Stimulated activated CD8-positive, alpha-beta memory T cell treated with anti-CD3 and anti-CD28 coated beads, Interleukin-7, amount 100 ng/mL, for 1 hour (primary cell): ENCODE data around the gene CCDC86.

Experiments used
- DNase-seq, 2 donors: peaks; one replicate each; pipeline ENCODE4 v3.0.0-alpha.2; 2020; ENCODE audit warnings: low read depth in 2 of 2

The CCDC86 gene

GRCh38 chr11:60868682-60869450, 27.0 kb downstream of the CCDC86 start:
- no peak for DNase-seq

DNA sequence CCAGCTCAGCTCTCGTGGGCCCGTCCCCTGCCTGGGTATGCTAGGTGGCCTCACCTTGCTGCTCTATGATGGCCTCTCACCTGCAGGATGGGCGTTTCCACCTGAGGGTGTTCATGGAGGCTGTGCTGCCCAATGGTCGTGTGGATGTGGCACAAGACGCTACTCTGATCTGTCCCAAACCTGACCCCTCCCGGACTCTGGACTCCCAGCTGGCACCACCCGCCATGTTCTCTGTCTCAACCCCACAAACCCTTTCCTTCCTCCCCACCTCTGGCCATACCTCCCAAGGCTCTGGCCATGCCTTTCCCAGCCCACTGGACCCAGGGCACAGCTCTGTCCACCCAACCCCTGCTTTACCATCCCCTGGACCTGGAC, 27.5 kb downstream of the CCDC86 start:
- DNase-seq: no peak

DNA sequence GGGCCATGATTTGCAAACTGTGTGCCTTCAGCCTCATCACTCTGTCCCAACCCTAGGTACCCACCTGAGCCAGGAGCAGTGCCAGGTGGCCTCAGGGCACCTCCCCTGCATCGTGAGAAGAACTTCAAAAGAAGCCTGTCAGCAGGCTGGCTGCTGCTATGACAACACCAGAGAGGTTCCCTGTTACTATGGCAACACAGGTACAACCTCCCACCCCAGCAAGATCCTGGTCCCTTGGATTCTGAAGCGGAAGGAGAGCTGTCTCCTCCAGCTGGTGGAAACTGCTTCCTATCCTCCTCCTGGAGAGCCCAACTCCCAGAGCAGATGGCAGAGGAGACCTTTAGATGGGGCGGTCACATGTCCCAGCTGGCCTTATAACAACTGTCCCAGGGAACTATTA, 28.4 kb downstream of the CCDC86 start:
- DNase-seq: no peak

DNA sequence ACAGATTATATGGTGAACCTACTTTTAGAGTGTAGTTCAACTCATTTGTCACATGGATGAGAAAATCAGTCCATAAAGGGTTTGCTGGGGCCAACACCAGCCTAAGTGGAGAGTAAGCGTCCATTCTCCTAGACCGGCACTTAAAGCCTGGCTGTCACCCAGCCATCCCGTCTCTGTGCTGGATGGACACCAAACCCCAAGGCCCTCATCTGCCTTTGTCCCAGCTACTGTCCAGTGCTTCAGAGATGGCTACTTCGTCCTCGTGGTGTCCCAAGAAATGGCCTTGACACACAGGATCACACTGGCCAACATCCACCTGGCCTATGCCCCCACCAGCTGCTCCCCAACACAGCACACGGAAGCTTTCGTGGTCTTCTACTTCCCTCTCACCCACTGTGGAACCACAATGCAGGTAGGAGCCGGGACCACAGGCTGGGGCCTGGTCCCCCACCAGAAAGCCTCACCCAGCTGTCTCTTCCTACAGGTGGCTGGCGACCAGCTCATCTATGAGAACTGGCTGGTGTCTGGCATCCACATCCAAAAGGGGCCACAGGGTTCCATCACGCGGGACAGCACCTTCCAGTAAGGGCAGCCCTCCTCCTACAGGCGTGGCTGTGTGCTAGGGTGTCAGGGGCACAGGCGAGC, 28.9 kb downstream of the CCDC86 start:
- no peak for DNase-seq

DNA sequence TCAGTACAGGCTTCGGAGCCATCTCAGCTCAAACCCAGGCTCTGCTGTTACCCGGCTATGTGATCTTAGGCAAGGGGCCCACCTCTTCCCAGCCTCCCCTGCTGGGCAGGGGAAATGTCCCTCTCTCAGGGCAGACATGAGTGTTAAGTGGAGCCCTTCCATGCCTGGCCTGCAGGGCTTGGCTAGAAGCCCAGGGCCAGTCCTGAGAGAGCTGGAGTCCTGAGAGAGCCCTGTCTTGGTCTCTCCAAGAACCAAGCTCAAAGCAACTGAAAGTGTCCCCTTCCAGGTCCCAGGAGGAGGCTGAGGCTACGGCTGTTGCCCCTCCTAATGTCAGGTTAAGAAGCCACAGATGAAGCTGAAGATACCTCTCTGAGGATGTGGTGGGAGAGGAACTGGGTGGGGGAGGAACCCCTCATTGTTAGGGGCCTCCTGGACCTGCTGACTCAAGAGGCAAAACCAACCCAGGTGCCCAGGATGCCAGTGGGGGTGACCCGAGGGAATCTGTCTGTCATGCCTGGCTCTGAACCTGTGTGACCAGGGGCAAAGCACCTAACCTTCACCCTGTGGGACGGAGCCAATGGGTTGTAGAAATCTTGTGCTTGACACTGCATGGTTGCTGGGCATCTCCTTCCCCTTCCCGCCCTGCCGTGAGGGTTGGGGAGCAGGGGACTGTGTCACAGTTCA, 29.6 kb downstream of the CCDC86 start:
- DNase-seq: no peak

- DNase-seq: no peak
These were observed 30.4 kb downstream of the CCDC86 start for GRCh38 chr11:60872124-60872960.

- no peak for DNase-seq
These were observed 31.1 kb downstream of the CCDC86 start for GRCh38 chr11:60872961-60873524.

GRCh38 chr11:60873533-60873932, 31.6 kb downstream of the CCDC86 start:
- DNase-seq: no peak

- DNase-seq: no peak
These were observed 32.8 kb downstream of the CCDC86 start for GRCh38 chr11:60874421-60875365.

- no peak for DNase-seq
These were observed 33.7 kb downstream of the CCDC86 start for GRCh38 chr11:60875366-60876167.

GRCh38 chr11:60876168-60876485, 34.2 kb downstream of the CCDC86 start:
- DNase-seq: no peak

DNA sequence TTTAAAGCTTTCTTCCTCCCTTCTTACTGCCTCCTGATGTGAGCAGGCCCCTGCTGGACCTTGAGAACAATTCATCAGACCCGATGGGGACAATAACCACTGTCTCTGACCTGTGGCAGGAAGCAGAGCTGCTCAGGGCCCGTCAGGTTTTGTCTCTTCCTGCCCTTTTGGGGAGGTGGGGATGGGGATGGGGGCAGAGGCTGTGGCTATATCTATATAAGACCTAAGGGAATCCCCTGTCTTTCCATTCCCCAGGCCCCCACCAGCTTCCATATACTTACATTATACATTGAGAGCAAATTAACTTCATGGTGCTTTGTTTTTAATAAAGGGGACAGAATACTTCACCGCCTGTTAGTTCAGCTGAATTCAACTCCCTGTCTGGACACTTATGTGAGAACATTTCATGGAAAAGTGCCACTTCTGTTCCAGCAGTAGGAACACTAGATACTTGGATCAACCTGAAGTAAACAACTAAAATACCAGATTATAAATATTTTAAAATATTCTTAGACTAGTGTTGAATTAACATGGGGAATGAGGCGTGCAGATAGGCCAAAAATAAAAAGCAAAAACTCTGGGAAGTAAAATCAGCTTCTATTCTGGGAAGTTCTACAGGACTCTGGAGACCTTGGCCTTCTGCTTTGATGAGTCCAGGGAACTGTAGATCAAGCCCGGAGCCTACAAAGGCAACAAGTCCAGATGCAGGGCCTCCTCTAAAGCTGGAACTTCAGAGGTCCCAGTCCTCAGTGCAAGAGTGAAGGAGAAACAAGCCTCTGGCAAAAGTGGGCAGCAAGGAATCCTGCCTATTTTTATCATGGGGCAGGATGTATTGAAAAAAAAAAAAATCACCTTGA, 36.6 kb downstream of the CCDC86 start:
- no peak for DNase-seq

DNA sequence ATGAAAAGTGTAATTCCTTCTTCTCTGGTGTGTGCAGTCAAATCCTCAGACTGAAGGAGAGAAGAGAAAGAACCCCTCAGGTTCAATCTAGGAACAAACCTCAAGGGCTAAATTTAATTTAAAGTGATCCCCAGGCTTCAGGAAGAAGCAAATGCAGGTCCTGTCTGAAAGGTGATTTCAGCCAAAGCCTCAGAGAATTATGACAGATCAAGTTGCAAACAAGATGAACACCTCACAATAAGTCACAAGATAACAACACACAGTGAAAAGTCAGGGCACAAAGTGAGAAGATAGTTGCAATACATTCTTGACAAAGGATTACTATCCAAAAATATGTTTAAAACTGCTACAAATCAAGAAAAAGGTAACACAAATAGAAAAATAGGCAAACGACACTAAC, 37.2 kb downstream of the CCDC86 start:
- no peak for DNase-seq

- DNase-seq: no peak
These were observed 38.2 kb downstream of the CCDC86 start for GRCh38 chr11:60879971-60880588.

- DNase-seq: no peak
These were observed 38.9 kb downstream of the CCDC86 start for GRCh38 chr11:60880643-60881282.

GRCh38 chr11:60887556-60887955, 45.6 kb downstream of the CCDC86 start:
- DNase-seq: peak in 1 of 2 donors; percentile 28

DNA sequence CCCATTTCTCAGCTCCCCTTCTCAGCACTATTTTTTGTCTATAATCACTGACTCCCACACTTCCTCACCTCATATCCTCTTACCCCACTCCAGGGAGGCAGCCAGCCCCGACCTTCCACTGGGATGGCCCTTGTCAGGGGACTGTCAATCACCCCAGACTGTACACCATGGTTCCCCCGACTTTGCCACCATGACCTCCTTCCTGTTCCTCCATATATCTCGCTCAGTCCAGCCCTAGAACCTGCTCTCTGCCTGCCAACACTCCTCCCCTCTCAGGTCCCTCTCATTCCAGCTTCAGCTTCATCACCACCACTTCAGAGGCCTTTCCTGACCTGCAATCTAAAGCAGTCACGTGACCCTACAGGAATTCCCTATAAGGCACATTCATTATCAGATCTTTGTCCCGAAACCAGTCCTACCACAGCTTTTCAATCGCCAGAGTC, 48.0 kb downstream of the CCDC86 start:
- no peak for DNase-seq

GRCh38 chr11:60890696-60891095, 48.8 kb downstream of the CCDC86 start:
- no peak for DNase-seq
